Skin epidermis (tissue), 12 donors: ENCODE results near the gene IL6.
A peak's percentile ranks its signal among the peaks of the same experiment; 100 is the strongest.
"Not testable (repeated sequence)": the region's sequence is repeated elsewhere in the genome, so short reads cannot be mapped to it uniquely, and the experiment has no call there.

ENCODE experiments used
- H3K27ac ChIP-seq, 21 experiments: fragments of 200-600 bp; sonication (generic) in 11 of 21; one replicate each; pipeline ENCODE4 v1.5.0; 2020; ENCODE audit warnings: mild to moderate bottlenecking in 3 of 21, inconsistent platforms in 2 of 21, moderate library complexity in 2 of 21
- H3K4me3 ChIP-seq, 7 experiments: fragments of 200-600 bp; sonication (generic) in 2 of 7; one replicate each; pipeline ENCODE4 v1.5.0; 2020; ENCODE audit warnings: inconsistent platforms in 2 of 7, mild to moderate bottlenecking in 2 of 7, moderate library complexity in 1 of 7

The IL6 gene

DNA sequence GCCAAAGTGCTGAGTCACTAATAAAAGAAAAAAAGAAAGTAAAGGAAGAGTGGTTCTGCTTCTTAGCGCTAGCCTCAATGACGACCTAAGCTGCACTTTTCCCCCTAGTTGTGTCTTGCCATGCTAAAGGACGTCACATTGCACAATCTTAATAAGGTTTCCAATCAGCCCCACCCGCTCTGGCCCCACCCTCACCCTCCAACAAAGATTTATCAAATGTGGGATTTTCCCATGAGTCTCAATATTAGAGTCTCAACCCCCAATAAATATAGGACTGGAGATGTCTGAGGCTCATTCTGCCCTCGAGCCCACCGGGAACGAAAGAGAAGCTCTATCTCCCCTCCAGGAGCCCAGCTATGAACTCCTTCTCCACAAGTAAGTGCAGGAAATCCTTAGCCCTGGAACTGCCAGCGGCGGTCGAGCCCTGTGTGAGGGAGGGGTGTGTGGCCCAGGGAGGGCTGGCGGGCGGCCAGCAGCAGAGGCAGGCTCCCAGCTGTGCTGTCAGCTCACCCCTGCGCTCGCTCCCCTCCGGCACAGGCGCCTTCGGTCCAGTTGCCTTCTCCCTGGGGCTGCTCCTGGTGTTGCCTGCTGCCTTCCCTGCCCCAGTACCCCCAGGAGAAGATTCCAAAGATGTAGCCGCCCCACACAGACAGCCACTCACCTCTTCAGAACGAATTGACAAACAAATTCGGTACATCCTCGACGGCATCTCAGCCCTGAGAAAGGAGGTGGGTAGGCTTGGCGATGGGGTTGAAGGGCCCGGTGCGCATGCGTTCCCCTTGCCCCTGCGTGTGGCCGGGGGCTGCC, at the start of gene IL6:
Gene IL6 (plus strand): TSS at position 294 of the 807 bp plus-strand sequence. CDS start 63 bp downstream, at position 357.
- Histone ChIP-seq H3K27ac (peak within 1 kb of the TSS in 16 of 21 experiments; percentile 27 to 84 (median 58)), H3K4me3 (peak within 1 kb of the TSS in 6 of 7 experiments; percentile 6 to 26 (median 18))

DNA sequence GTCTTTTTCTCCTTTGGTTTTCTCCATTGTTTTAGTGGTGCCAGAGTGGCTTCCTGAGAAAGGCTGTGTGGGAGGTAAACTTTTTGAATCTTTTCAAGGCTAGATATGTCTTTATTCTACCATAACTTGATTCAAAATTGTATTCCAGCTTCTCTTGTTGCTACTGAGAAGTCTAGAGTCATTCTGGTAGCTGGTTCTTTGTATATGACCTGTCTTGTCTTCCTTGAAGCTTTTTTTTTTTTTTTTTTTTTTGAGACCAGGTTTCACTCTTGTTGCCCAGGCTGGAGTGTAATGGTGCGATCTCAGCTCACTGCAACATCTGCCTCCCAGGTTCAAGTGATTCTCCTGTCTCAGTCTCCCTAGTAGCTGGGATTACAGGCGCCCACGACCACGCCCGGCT, 49.7 kb upstream of the IL6 start:
- H3K27ac ChIP-seq, H3K4me3 ChIP-seq: not testable (repeated sequence)

DNA sequence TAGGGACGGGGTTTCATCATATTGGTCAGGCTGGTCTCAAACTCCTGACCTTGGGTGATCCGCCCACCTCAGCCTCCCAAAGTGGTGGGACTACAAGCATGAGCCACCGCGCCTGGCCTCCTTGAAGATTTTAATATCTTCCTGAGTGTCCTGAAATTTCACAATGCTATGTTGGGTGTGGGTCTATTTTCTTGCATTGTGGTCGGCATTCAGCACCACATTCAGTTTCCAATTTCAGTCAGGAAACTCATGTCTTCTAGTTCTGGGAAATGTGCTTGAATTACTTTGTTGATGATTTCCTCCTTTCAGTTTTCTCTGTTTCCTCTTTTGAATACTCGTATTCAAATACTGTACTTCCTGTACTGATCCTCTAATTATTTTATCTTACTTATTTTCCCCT, 49.3 kb upstream of the IL6 start:
- Histone ChIP-seq H3K27ac (no peak overlapping the region), H3K4me3 (no peak overlapping the region)

DNA sequence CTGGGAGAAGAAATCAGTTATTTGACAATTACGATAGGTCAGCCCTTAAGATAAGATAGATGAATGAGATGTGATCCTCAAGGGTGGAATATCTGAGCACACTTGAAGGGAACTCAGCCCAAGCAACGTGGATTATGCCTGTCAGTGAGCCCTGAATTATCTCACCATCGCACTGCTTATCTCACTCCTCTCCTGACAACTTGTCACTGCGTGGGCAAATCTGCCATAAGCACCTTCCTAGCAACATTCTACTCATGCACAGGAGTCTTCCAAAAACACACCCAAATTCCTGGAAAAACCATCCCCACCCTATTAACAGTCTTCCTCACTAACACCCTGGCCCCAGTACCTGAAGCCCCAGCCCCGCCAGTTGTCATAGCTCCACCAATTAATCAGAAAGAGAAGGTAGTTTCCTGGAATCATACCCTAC, 46.5 kb upstream of the IL6 start:
- Histone ChIP-seq H3K27ac (no peak overlapping the region), H3K4me3 (no peak overlapping the region)

DNA sequence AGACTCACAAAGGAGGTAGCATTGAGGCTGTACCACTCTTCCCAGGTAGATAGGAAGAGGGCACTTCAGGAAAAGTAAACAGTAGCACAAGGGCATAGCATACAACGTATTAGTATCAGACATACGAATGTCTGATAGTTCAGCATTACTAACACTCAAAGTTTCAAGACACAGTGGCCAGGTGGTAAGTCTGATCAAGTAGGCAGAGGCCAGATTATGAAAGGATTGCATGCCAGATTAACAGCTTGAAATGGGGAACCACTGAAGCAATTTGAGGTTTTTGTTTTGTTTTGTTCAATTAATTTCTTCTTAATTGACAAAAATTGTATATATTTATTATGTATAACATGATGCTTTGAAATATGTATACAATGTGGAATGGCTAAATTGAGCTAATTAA, 45.7 kb upstream of the IL6 start:
- Histone ChIP-seq H3K27ac (no peak overlapping the region), H3K4me3 (no peak overlapping the region)

DNA sequence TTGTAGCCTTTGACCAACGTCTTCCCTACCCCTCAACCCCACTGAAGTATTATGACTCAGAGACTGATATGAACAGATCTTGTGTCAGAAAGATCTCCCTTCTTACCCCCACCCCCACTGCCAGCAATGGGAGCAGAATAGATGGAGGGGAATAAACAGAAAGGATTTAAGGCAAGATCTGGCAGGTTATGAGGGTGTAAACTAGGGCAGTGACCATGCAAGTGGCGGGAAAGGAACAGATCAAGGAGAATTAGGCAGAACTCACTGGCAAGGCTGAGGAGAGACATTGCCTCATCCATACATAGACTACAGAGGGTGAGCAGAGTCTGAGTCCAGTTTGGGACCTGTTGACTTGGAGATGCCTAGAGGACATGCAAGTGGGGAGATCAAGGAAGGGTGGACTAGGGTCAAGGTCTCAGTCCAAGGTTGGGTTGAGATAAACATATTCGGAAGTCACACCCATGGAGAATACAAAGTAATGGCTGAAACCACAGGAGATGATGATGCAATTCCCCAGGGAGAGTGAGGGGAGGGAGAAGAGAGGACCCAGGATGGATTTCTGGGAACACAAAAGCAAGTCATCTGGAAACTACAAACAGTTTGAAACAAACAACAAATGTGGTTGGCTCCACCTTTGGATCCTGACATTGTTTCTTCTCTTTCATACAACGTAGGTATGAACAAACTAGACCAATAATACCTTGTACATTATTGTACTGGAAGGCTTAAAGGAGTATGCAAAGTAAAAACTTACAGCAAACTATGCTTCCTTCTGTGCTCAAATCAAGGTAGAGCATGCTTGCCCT, 44.9 kb upstream of the IL6 start:
- H3K27ac ChIP-seq, result no peak overlapping the region
- no peak overlapping the region for H3K4me3 ChIP-seq

DNA sequence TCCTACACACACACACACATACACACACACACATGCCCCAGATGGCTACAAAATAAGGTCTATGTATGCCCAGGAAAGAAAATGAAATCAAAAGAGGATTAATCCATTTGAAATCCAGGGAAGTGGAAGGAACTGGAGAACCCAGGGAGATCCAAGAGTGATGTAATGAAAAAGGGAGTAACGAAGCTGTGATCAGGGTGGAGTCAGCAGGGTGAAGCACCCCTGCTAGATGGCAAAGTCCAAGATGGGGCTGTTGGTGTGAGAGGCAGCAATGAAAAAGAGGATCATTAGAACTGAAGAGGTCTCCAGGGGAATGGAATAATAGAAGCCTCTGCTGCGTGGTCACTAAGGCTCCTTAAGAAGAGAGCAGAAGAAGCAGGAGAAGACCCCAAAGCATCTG, 43.6 kb upstream of the IL6 start:
- no peak overlapping the region for H3K27ac ChIP-seq

DNA sequence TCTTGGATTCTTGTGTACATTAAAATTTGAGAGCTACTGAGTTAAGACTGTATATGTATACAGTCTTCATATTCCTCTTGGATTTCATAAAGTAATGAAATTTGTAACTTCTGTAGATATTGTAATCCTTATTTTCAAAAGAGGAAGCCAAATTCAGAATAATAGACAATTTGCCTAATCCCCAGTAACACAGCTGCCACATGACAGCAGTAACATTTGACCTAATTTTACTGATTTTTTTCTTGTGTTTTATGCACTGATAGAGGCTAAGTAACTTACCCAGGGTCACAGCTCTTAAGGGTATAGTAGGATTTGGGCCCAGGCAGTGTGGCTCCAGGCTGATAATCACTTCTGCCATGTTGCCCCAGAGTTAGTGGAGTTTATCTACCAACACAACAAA, 40.4 kb upstream of the IL6 start:
- H3K27ac ChIP-seq, result no peak overlapping the region
- no peak overlapping the region for H3K4me3 ChIP-seq

More for the DNA sequence above, 43.6 kb upstream of the IL6 start:
- no peak overlapping the region for H3K4me3 ChIP-seq

DNA sequence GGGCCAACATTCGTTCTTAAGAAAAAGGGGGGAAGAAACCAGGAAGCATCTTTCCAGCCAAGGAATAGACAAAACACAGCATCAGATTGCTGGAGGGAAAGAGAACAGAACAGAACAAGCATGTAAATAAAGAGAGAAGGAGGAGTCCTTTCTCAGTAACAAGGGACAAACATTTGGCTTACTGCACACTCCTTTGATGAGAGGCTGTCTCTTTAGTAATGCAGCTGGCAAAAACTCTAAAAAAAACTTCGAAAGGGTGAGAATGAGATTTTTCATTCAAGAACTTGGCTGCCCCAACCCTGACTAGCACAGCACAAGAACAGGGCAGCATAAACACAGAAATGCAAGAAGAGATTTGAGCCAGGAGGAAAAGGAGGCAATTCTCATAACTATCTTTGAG, 38.9 kb upstream of the IL6 start:
- H3K27ac ChIP-seq, result no peak overlapping the region
- no peak overlapping the region for H3K4me3 ChIP-seq

DNA sequence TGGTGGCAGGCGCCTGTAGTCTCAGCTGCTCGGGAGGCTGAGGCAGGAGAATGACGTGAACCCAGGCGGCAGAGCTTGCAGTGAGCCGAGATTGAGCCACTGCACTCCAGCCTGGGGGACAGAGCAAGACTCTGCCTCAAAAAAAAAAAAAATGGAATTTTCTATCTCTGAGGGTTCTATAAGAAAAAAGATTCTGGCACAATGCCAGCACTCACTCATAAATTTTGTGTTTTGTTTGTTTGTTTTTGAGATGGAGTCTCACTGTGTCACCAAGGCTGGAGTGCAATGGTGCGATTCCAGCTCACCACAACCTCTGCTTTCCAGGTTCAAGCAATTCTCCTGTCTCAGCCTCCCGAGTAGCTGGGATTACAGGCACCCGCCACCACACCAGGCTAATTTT, 38.1 kb upstream of the IL6 start:
- not testable (repeated sequence) for H3K4me3 ChIP-seq, H3K27ac ChIP-seq

DNA sequence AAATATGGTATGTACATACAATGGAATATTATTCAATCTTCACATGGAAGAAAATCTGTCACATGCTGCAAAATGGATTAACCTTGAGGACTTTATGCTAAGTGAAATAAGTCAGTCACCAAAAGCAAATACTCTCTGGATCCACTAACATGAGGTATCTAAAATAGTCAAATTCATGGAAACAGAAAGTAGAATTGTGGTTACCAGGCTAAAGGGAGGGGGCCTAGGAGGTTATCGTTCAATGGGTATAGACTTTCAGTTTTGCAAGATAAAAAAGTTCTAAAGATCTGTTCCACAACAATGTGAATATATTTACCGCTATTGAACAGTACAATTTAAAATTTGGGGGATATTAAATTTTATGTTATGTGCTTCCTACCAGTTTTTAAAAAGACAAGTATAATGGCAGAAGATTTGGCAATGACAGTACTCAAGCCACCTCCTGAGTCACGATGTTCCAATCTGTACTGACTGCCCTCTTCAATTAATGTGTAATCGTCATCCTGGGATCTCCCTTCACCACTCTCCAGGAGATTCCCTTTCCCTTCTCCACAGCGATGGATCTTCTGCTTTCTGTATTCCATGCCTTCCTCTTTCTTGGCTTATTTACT, 32.3 kb upstream of the IL6 start:
- Histone ChIP-seq H3K27ac (no peak overlapping the region), H3K4me3 (no peak overlapping the region)

DNA sequence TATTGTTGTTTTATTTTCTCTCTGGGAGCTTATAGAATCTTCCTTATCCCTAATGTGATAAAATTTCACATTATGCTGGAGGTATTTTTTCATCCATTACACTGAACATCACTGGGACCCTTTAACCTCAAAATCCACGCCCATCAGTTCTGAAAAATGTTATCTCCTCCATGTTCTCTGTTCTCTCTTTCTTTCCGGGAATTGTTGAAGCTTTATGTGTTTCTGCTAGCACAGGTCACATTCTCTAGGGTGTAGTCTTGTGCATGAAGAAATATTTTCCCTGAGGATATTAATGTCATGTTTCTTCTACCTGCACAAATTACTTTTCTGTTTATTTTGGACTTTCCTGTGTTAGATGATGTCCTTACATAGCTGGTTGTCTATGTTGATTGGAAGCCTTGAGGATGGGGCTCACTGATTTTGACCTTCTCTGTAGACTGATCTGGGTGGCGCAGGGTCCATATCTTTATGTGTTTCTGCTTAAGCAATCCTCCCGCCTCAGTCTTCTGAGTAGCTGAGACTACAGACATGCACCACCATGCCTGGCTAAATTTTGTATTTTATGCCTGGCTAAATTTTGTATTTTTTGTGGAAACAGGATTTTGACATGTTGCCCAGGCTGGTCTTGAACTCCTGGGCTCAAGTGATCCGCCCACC, 31.4 kb upstream of the IL6 start:
- Histone ChIP-seq H3K4me3 (no peak overlapping the region), H3K27ac (peak overlapping the region in 1 of 21 experiments; percentile 2)

DNA sequence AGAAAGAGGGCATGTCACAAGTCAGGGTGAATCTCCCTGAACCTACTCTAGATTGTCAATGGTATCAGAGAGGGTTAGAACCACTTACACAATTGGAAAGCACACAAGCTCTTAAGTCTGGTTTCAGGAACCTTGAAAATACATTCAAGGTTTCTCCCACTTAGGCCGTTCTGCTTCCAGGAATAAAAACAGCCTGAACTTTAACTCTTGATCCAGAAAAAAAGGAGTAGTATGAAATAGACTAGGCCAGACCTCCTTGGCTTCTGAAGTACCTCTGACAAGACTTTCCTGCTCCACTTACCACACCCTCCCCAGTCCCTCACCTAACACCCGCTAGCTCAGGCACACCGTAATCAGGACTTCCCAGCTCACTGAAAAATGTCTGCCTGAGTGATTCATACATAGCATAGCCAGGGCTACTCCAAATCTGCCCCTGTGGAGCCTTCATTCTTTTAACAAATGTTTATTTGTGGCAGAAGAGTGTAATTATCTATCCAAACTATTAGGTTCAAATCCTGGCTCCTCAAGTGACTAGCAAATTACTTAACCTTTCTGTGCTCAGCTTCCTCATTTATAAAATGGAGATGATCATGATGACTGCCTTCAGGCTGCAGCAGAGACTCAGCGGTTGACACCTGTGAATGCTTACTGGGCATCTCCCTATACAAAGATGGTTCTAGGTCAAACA, 30.3 kb upstream of the IL6 start:
- Histone ChIP-seq H3K27ac (peak overlapping the region in 1 of 21 experiments; percentile 2), H3K4me3 (no peak overlapping the region)

DNA sequence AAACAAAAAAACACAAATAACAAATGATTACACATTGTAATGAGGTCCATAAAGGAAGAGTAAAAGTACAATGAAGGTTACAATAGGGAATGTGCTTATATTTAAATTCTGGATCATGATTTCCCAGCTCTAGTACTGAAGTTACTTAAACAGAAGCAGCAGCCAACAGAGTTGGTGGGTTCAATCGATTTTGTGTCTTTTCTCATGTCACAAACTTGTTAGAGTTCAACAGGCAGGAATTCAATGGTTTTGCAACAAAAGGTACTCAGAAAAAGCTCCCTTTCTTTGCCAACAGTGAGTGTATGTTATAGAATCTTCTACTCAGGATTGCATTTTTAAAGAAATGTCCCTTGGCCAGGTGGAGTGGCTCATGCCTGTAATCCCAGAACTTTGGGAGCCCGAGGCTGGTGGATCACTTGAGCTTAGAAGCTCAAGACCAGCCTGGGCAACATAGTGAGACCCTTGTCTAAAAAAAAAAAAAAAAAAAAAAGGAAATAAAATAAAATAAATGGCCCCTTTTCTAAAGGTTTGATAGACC, 29.6 kb upstream of the IL6 start:
- Histone ChIP-seq H3K27ac (no peak overlapping the region), H3K4me3 (no peak overlapping the region)

DNA sequence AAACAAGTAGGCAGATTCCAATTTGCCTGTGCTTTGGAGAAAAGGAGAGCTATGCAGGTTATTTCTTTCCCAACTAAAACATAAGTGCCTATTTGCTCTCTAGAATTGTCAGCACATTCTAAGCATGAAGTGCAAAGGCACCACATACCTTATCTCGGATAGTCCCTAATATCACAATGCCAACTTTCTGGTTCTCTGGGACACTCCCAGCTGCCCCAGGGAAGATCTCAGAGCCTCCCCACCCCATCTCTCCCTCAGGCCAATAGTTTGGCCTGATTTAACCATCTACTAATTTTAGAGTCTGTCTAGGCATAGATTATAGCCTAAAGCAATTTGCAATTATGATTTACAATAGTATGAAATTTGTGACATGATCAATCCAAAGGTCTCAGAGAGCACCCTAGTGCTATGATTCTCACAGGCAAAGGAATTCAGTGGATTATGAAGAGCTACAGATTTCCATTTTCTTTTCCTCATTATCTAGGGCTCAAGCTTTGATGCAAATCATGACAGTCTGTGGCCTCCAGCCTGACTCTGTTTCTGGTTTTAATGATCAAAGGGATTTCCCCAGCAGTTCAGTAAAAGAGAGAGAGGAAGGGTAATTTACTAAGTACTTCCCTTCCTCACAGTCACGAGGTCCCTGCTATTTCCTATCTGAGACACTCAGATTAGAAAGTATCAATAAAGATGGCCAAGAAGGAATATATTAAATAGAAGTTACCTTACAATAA, 29.0 kb upstream of the IL6 start:
- H3K27ac ChIP-seq, result peak overlapping the region in 1 of 21 experiments; percentile 23
- no peak overlapping the region for H3K4me3 ChIP-seq

DNA sequence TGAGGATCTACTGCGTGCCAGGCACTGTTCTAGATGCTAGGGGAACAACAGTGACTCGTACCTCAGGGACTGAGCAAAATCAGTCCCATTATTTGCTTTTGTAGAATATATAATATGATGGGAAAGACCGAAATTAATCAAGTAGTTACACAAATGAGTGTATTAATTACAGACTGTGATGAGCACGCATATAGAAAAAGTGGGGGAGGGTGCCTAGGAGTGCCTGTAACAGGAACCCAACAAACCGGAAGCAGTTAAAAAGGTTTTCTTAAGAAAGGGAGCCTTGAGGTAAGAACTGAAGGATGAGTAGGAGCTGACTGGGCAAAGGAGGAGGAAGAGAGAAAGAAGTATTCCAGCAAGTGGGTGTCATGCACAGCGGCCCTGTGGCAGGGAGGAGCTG, 28.2 kb upstream of the IL6 start:
- H3K27ac ChIP-seq, result no peak overlapping the region

DNA sequence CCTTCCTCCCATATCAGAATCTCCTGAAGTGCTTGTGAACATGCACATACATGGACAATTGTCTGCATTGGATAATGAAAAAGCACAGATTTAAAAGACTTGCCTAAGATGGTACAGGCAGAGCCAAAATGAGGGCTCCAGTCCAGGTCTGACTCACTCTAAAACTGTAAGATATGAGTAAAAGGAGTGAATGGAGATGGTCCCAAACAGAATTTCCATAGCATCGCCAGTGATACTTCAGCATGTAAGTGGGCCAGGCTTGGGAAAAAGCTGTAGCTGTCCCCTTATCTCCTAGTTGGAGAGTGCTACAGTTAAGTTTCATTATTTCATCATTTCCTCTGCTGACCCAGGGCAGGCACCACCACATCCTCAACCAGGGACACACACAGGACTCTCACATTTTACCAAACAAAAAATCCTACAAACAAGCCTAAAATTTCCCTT, 26.4 kb upstream of the IL6 start:
- Histone ChIP-seq H3K27ac (no peak overlapping the region), H3K4me3 (no peak overlapping the region)

More for the DNA sequence above, 28.2 kb upstream of the IL6 start:
- H3K4me3 ChIP-seq, result no peak overlapping the region

DNA sequence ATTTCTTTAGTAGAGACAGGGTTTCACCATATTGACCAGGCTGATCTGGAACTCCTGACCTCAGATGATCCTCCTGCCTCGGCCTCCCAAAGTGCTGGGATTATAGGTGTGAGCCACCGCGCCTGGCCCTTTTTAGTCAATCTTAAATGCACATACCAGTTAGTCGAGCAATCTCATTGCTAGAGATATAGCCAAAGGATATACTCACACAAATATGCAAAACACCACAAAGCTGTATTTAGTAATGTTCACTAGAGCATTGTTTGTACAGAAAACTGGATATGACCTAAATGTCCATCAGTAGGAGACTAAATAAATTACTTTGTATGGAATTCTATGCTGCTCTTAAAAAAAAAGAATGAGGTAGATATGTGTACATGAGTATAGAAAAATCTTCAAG, 24.5 kb upstream of the IL6 start:
- Histone ChIP-seq H3K27ac (no peak overlapping the region), H3K4me3 (no peak overlapping the region)
